PC-3 (cell line): ENCODE data around the gene NTN1.

Experiments
- CTCF ChIP-seq: fragments of 300-600 bp; sonication (generic); conservative IDR thresholded peaks from 2 replicates; pipeline ENCODE4 v1.5.1; 2017; ENCODE audit warnings: antibody characterized with exemption, low read depth, mild to moderate bottlenecking, low read length
- EZH2 ChIP-seq: fragments of 300-600 bp; sonication (generic); IDR thresholded peaks from one replicate; pipeline ENCODE4 v1.6.1; 2017; ENCODE audit warnings: antibody characterized with exemption, mild to moderate bottlenecking, low read length; ENCODE audit not compliant: unreplicated experiment

GRCh38 chr17:9011001-9011400 is 10.3 kb upstream of the NTN1 start:
- TF ChIP-seq CTCF (no peak), EZH2 (no peak)
